Fibroblast of lung (primary cell): ENCODE measurements around the gene ELOF1. TPM values are rescaled to one million over a fixed set of nuclear protein-coding genes. Genes with fewer than 3 reads are reported as not detected.

Experiments used
- DNase-seq, 2 donors: peaks; one replicate each; pipeline versions ENCODE4 v3.0.0 to v3.0.0-alpha.2; 2010; ENCODE audit warnings: low read depth in 2 of 2
- H2AFZ ChIP-seq: 2 replicates; pipeline ENCODE4 v1.5.1; 2012; ENCODE audit warnings: low read length, control low read depth, inconsistent platforms
- H3K27ac ChIP-seq: 2 replicates; pipeline ENCODE4 v1.5.1; 2011; ENCODE audit warnings: low read length, control low read depth; ENCODE audit not compliant: insufficient read depth
- H3K27me3 ChIP-seq: 2 replicates; pipeline ENCODE4 v1.5.1; 2011; ENCODE audit warnings: mild to moderate bottlenecking, low read length; ENCODE audit not compliant: control insufficient read depth, insufficient read depth
- H3K36me3 ChIP-seq: 2 replicates; pipeline ENCODE4 v1.5.1; 2011; ENCODE audit warnings: low read length; ENCODE audit not compliant: control insufficient read depth, insufficient read depth
- H3K4me1 ChIP-seq: 2 replicates; pipeline ENCODE4 v1.5.1; 2011; ENCODE audit warnings: low read length; ENCODE audit not compliant: control insufficient read depth, insufficient read depth; ENCODE audit errors: extremely low read depth
- H3K4me2 ChIP-seq: 2 replicates; pipeline ENCODE4 v1.5.1; 2011; ENCODE audit warnings: low read length, control low read depth; ENCODE audit not compliant: insufficient read depth; ENCODE audit errors: extremely low read depth
- H3K4me3 ChIP-seq, 4 experiments: fragments of 200-600 bp in 1 of 4; sonication (generic) in 1 of 4; replicated peaks in 1 of 4; 2 replicates each; pipeline ENCODE4 v1.5.1; 2011 to 2016; ENCODE audit warnings: low read length in 4 of 4, low read depth in 3 of 4, mild to moderate bottlenecking in 3 of 4, control low read depth in 2 of 4, inconsistent platforms in 1 of 4, mixed read lengths in 1 of 4; ENCODE audit not compliant: insufficient read depth in 1 of 4; ENCODE audit errors: control extremely low read depth in 1 of 4
- H3K79me2 ChIP-seq: 2 replicates; pipeline ENCODE4 v1.5.1; 2012; ENCODE audit warnings: mild to moderate bottlenecking, low read length, inconsistent platforms; ENCODE audit not compliant: control insufficient read depth, insufficient read depth
- H3K9ac ChIP-seq: 2 replicates; pipeline ENCODE4 v1.5.1; 2011; ENCODE audit warnings: mild to moderate bottlenecking, low read length, control low read depth; ENCODE audit not compliant: insufficient read depth
- H3K9me3 ChIP-seq: 2 replicates; pipeline ENCODE4 v1.5.1; 2012; ENCODE audit warnings: low read depth, low read length; ENCODE audit not compliant: control insufficient read depth, insufficient read depth
- H4K20me1 ChIP-seq: 2 replicates; pipeline ENCODE4 v1.5.1; 2011; ENCODE audit warnings: low read length; ENCODE audit not compliant: control insufficient read depth, insufficient read depth; ENCODE audit errors: extremely low read depth
- CTCF ChIP-seq, 2 donors: IDR thresholded peaks in 1 of 2; conservative IDR thresholded peaks in 1 of 2; 1 replicate in 1 of 2; 2 replicates in 1 of 2; pipeline ENCODE4 v1.5.1; 2011 to 2012; ENCODE audit warnings: low read length in 2 of 2, control low read depth in 1 of 2, inconsistent platforms in 1 of 2, low read depth in 1 of 2, mild to moderate bottlenecking in 1 of 2
- EZH2 ChIP-seq: IDR thresholded peaks from 2 replicates; pipeline ENCODE4 v1.5.1; 2012; ENCODE audit warnings: low read length, control low read depth, mild to moderate bottlenecking; ENCODE audit errors: missing control alignments
- polyA plus RNA-seq, 2 donors: library from polyadenylated mRNA; depleted of rRNA in 1 of 2; stranded (reverse) in 1 of 2; unstranded in 1 of 2; fragments of >200 nt; gene quantifications; 2 replicates each; pipeline ENCODE4 v1.2.1, GENCODE V29; 2011 to 2012; ENCODE audit warnings: missing spikeins in 1 of 2
- total RNA-seq: library from RNA; depleted of rRNA; stranded (reverse); fragments of >200 nt; gene quantifications from 2 replicates; pipeline ENCODE4 v1.2.1, GENCODE V29; 2014

Gene ELOF1
- total and polyA plus RNA-seq, 2 donors (not counting 1 experiment from before 2014, with no cell fraction given), result 29.6 to 52.2 TPM

- peak; percentile 91 to 92 for DNase-seq
- no peaks in the 10 kb centered on the region for H3K79me2 ChIP-seq
- peak overlapping the region; percentile 79 for H3K27ac ChIP-seq
- H3K9ac ChIP-seq, result peak overlapping the region; percentile 90
- no peaks in the 10 kb centered on the region for H3K9me3 ChIP-seq
- peak overlapping the region; percentile 59 for H3K4me2 ChIP-seq
- TF ChIP-seq EZH2 (no peak), CTCF (conservative IDR thresholded peaks at IDR 0.05 in 1 of 2, IDR thresholded peaks at IDR 0.05 in 1 of 2; ENCODE audit: low read depth in 1 of 2, low read length in 2 of 2) (no peak)
- H3K36me3 ChIP-seq, result no peaks in the 10 kb centered on the region
- peak overlapping the region; percentile 35 for H2AFZ ChIP-seq
- H4K20me1 ChIP-seq, result no peaks in the 10 kb centered on the region
- peak overlapping the region; percentile 48 to 74 (median 62) for H3K4me3 ChIP-seq
- no peaks in the 10 kb centered on the region for H3K27me3 ChIP-seq
- peaks cover 6% of the 10 kb centered on the region for H3K4me1 ChIP-seq
Observed at GRCh38 chr19:11505032-11505503, 54.0 kb downstream of the ELOF1 start.

- Histone ChIP-seq H3K27ac (no peak overlapping the region), H3K4me3 (peak overlapping the region; percentile 30 to 74 (median 56))
Observed at GRCh38 chr19:11504502-11505031, 54.5 kb downstream of the ELOF1 start.

More at GRCh38 chr19:11504502-11505031, 54.5 kb downstream of the ELOF1 start:
- Histone ChIP-seq H3K27me3 (no peaks in the 10 kb centered on the region), H3K9me3 (no peaks in the 10 kb centered on the region), H3K79me2 (no peaks in the 10 kb centered on the region), H4K20me1 (no peaks in the 10 kb centered on the region), H3K4me1 (peaks cover 6% of the 10 kb centered on the region), H3K36me3 (no peaks in the 10 kb centered on the region), H2AFZ (peak overlapping the region; percentile 35), H3K4me2 (peak overlapping the region; percentile 38), H3K9ac (no peak overlapping the region)
- DNase-seq, result no peak
- TF ChIP-seq CTCF (conservative IDR thresholded peaks at IDR 0.05 in 1 of 2, IDR thresholded peaks at IDR 0.05 in 1 of 2; ENCODE audit: low read depth in 1 of 2, low read length in 2 of 2) (no peak), EZH2 (no peak)

Other genes with a start within 250 kb of the ELOF1 start
- gene RAB3D, start 219.6 kb downstream of the ELOF1 start, total RNA-seq, result 15.4 and 20.0 TPM in 2 replicates
- gene RAB3D, start 219.6 kb downstream of the ELOF1 start, polyA plus RNA-seq, result 11.5 and 16.2 TPM in 2 replicates
- 54.7 and 76.8 TPM in 2 replicates for gene TMEM205, start 213.0 kb downstream of the ELOF1 start, total RNA-seq
- 68.4 and 78.6 TPM in 2 replicates for gene TMEM205, start 213.0 kb downstream of the ELOF1 start, polyA plus RNA-seq
- gene CCDC159, start 212.7 kb downstream of the ELOF1 start, total RNA-seq, result 10.1 and 11.3 TPM in 2 replicates
- gene CCDC159, start 212.7 kb downstream of the ELOF1 start, polyA plus RNA-seq, result 13.8 and 14.4 TPM in 2 replicates
- gene PLPPR2, start 203.8 kb downstream of the ELOF1 start, total RNA-seq, result 7.4 and 13.0 TPM in 2 replicates
- 17.6 and 21.2 TPM in 2 replicates for gene PLPPR2, start 203.8 kb downstream of the ELOF1 start, polyA plus RNA-seq
- gene SWSAP1, start 184.6 kb downstream of the ELOF1 start, total RNA-seq, result 0.50 and 0.51 TPM in 2 replicates
- 0.76 and 1.2 TPM in 2 replicates for gene SWSAP1, start 184.6 kb downstream of the ELOF1 start, polyA plus RNA-seq
- gene EPOR, start 174.9 kb downstream of the ELOF1 start, total RNA-seq, result 6.4 and 9.2 TPM in 2 replicates
- gene EPOR, start 174.9 kb downstream of the ELOF1 start, polyA plus RNA-seq, result 3.6 and 3.8 TPM in 2 replicates
- 1.8 and 4.0 TPM in 2 replicates for gene RGL3, start 139.9 kb downstream of the ELOF1 start, total RNA-seq
- gene RGL3, start 139.9 kb downstream of the ELOF1 start, polyA plus RNA-seq, result 0.20 and 0.90 TPM in 2 replicates
- 0.26 and 0.66 TPM in 2 replicates for gene ODAD3, start 124.1 kb downstream of the ELOF1 start, total RNA-seq
- gene ODAD3, start 124.1 kb downstream of the ELOF1 start, polyA plus RNA-seq, result 0.32 and 0.67 TPM in 2 replicates
- 120 and 134 TPM in 2 replicates for gene PRKCSH, start 123.6 kb downstream of the ELOF1 start, total RNA-seq
- gene PRKCSH, start 123.6 kb downstream of the ELOF1 start, polyA plus RNA-seq, result 110 and 117 TPM in 2 replicates
- under 0.01 TPM in 1 of 2 replicates, not detected in the other for gene ELAVL3, start 78.2 kb downstream of the ELOF1 start, total RNA-seq
- gene ELAVL3, start 78.2 kb downstream of the ELOF1 start, polyA plus RNA-seq, result not detected in 2 replicates
- gene ZNF653, start 53.4 kb downstream of the ELOF1 start, total RNA-seq, result 3.5 and 3.6 TPM in 2 replicates
- 3.1 and 5.5 TPM in 2 replicates for gene ZNF653, start 53.4 kb downstream of the ELOF1 start, polyA plus RNA-seq
- gene ECSIT, start 30.1 kb downstream of the ELOF1 start, total RNA-seq, result 33.5 and 49.1 TPM in 2 replicates
- 19.3 and 22.6 TPM in 2 replicates for gene ECSIT, start 30.1 kb downstream of the ELOF1 start, polyA plus RNA-seq
- gene CNN1, start 20.4 kb downstream of the ELOF1 start, total RNA-seq, result 17.2 and 20.3 TPM in 2 replicates
- 24.0 and 83.9 TPM in 2 replicates for gene CNN1, start 20.4 kb downstream of the ELOF1 start, polyA plus RNA-seq
- 1.2 and 2.6 TPM in 2 replicates for gene ACP5, start 18.4 kb upstream of the ELOF1 start, total RNA-seq
- gene ACP5, start 18.4 kb upstream of the ELOF1 start, polyA plus RNA-seq, result 0.19 and 2.2 TPM in 2 replicates
- 19.5 and 26.3 TPM in 2 replicates for gene ZNF627, start 38.3 kb upstream of the ELOF1 start, total RNA-seq
- gene ZNF627, start 38.3 kb upstream of the ELOF1 start, polyA plus RNA-seq, result 7.9 and 10.8 TPM in 2 replicates
- 4.9 and 5.3 TPM in 2 replicates for gene ZNF823, start 179.7 kb upstream of the ELOF1 start, total RNA-seq
- 3.3 and 3.4 TPM in 2 replicates for gene ZNF823, start 179.7 kb upstream of the ELOF1 start, polyA plus RNA-seq
- gene ZNF441, start 207.8 kb upstream of the ELOF1 start, total RNA-seq, result 11.8 and 21.1 TPM in 2 replicates
- 3.2 and 5.4 TPM in 2 replicates for gene ZNF441, start 207.8 kb upstream of the ELOF1 start, polyA plus RNA-seq
- gene ZNF491, start 239.3 kb upstream of the ELOF1 start, total RNA-seq, result 3.3 and 5.8 TPM in 2 replicates
- gene ZNF491, start 239.3 kb upstream of the ELOF1 start, polyA plus RNA-seq, result 1.2 and 1.7 TPM in 2 replicates